Gastrocnemius medialis (tissue), 4 donors: ENCODE results near the gene B3GALT5.

ENCODE experiments used
- CTCF ChIP-seq, 5 experiments: fragments of 450-650 bp in 3 of 5; fragments of 200-600 bp in 2 of 5; sonication (generic) in 2 of 5; IDR thresholded peaks in 4 of 5; conservative IDR thresholded peaks in 1 of 5; 1 replicate in 4 of 5; 2 replicates in 1 of 5; pipeline ENCODE4 v1.5.1; 2016 to 2019; ENCODE audit warnings: antibody characterized with exemption in 5 of 5, mild to moderate bottlenecking in 3 of 5, moderate library complexity in 3 of 5
- POLR2A ChIP-seq, 2 donors: fragments of 450-650 bp; IDR thresholded peaks; one replicate each; pipeline ENCODE4 v1.6.1; 2017; ENCODE audit warnings: antibody characterized with exemption in 2 of 2, mild to moderate bottlenecking in 2 of 2, moderate library complexity in 2 of 2

- TF ChIP-seq CTCF (IDR thresholded peaks at IDR 0.05 in 4 of 5, conservative IDR thresholded peaks at IDR 0.05 in 1 of 5): no peak
- TF ChIP-seq POLR2A (IDR thresholded peaks at IDR 0.05): no peak
These were observed 2.0 kb upstream of the B3GALT5 start for GRCh38 chr21:39610703-39611102.
